CD14-positive monocyte (primary cell): ENCODE results near the gene ZNF592. TPM values are rescaled to one million over a fixed set of nuclear protein-coding genes. Genes with fewer than 3 reads are reported as not detected.

Experiments
- DNase-seq, 3 donors: peaks; one replicate each; pipeline ENCODE4 v3.0.0-alpha.2; 2011 to 2022
- H2AFZ ChIP-seq: 2 replicates; pipeline ENCODE4 v1.6.0; 2012; ENCODE audit warnings: mild to moderate bottlenecking, low read depth, low read length, inconsistent platforms; ENCODE audit not compliant: insufficient read depth, poor library complexity, severe bottlenecking
- H3K27ac ChIP-seq, 2 donors: 1 replicate in 1 of 2; 2 replicates in 1 of 2; pipeline ENCODE4 v1.5.1; 2012 to 2013; ENCODE audit warnings: low read length in 2 of 2, control low read depth in 1 of 2, inconsistent platforms in 1 of 2, low read depth in 1 of 2, mild to moderate bottlenecking in 1 of 2
- H3K27me3 ChIP-seq, 2 donors: one replicate each; pipeline versions ENCODE4 v1.6.0 to v1.6.1; 2011 to 2013; ENCODE audit warnings: low read length in 2 of 2; ENCODE audit not compliant: control insufficient read depth in 2 of 2, insufficient read depth in 2 of 2
- H3K36me3 ChIP-seq, 2 donors: replicated peaks in 1 of 2; 1 replicate in 1 of 2; 2 replicates in 1 of 2; pipeline versions ENCODE4 v1.5.1 to v1.6.1; 2012 to 2013; ENCODE audit warnings: low read length in 2 of 2, control low read depth in 1 of 2, inconsistent platforms in 1 of 2, mild to moderate bottlenecking in 1 of 2; ENCODE audit not compliant: insufficient read depth in 2 of 2, control insufficient read depth in 1 of 2
- H3K4me1 ChIP-seq, 2 donors: 1 replicate in 1 of 2; 2 replicates in 1 of 2; pipeline versions ENCODE4 v1.5.1 to v1.6.1; 2012 to 2013; ENCODE audit warnings: low read length in 2 of 2, control low read depth in 1 of 2, inconsistent platforms in 1 of 2, mild to moderate bottlenecking in 1 of 2, moderate library complexity in 1 of 2; ENCODE audit not compliant: insufficient read depth in 2 of 2, control insufficient read depth in 1 of 2
- H3K4me2 ChIP-seq: replicated peaks from 2 replicates; pipeline ENCODE3; 2012; ENCODE audit warnings: low read length, moderate library complexity, mild to moderate bottlenecking; ENCODE audit not compliant: poor library complexity, severe bottlenecking; ENCODE audit errors: extremely low read depth
- H3K4me3 ChIP-seq, 3 experiments: fragments of 200-600 bp in 1 of 3; sonication (generic) in 1 of 3; replicated peaks in 1 of 3; 1 replicate in 2 of 3; 2 replicates in 1 of 3; pipeline ENCODE4 v1.5.1; 2011 to 2013; ENCODE audit warnings: low read length in 3 of 3, mild to moderate bottlenecking in 3 of 3, control low read depth in 2 of 3, low read depth in 2 of 3, inconsistent platforms in 1 of 3, moderate library complexity in 1 of 3
- H3K79me2 ChIP-seq: 2 replicates; pipeline ENCODE4 v1.6.0; 2012; ENCODE audit warnings: mild to moderate bottlenecking, control low read depth, inconsistent platforms, low read length, moderate library complexity; ENCODE audit not compliant: insufficient read depth
- H3K9ac ChIP-seq: 2 replicates; pipeline ENCODE4 v1.6.0; 2017; ENCODE audit warnings: low read length, mild to moderate bottlenecking; ENCODE audit not compliant: insufficient read depth, poor library complexity, severe bottlenecking
- H3K9me3 ChIP-seq, 2 donors: replicated peaks in 1 of 2; 1 replicate in 1 of 2; 2 replicates in 1 of 2; pipeline versions ENCODE4 v1.5.1 to v1.6.1; 2012 to 2013; ENCODE audit warnings: low read length in 2 of 2, control low read depth in 1 of 2; ENCODE audit not compliant: control insufficient read depth in 1 of 2, insufficient read depth in 1 of 2
- H4K20me1 ChIP-seq: 2 replicates; pipeline ENCODE4 v1.6.0; 2012; ENCODE audit warnings: mild to moderate bottlenecking, low read length, control low read depth, moderate library complexity; ENCODE audit not compliant: insufficient read depth
- H3K27ac Mint-ChIP-seq, 7 donors: one replicate each; pipeline ENCODE4 v1.8.0; 2020; ENCODE audit warnings: mild to moderate bottlenecking in 7 of 7, mixed read lengths in 7 of 7, moderate library complexity in 6 of 7, inconsistent platforms in 2 of 7
- H3K27me3 Mint-ChIP-seq, 3 donors: one replicate each; pipeline ENCODE4 v1.8.0; 2021 to 2022; ENCODE audit warnings: low read depth in 3 of 3, mild to moderate bottlenecking in 3 of 3, mixed read lengths in 3 of 3, moderate library complexity in 3 of 3, inconsistent platforms in 1 of 3
- H3K36me3 Mint-ChIP-seq, 2 donors: one replicate each; pipeline ENCODE4 v1.8.0; 2020; ENCODE audit warnings: mixed read lengths in 2 of 2, inconsistent platforms in 1 of 2, mild to moderate bottlenecking in 1 of 2
- H3K4me1 Mint-ChIP-seq: one replicate; pipeline ENCODE4 v1.8.0; 2020; ENCODE audit warnings: mild to moderate bottlenecking, mixed read lengths
- H3K4me3 Mint-ChIP-seq, 2 donors: one replicate each; pipeline ENCODE4 v1.8.0; 2020; ENCODE audit warnings: mild to moderate bottlenecking in 2 of 2, mixed read lengths in 2 of 2, moderate library complexity in 1 of 2
- H3K9me3 Mint-ChIP-seq, 7 donors: one replicate each; pipeline ENCODE4 v1.8.0; 2020 to 2022; ENCODE audit warnings: mixed read lengths in 7 of 7, mild to moderate bottlenecking in 6 of 7, moderate library complexity in 6 of 7, inconsistent platforms in 2 of 7
- WGBS: methylation state at CpG from one replicate; pipeline ENCODE4 v1.1.5; 2013; ENCODE audit warnings: missing lambda C conversion rate; ENCODE audit not compliant: insufficient coverage; 5-methylcytosine and 5-hydroxymethylcytosine counted together
- intact Hi-C, 2 donors: fragments of 100-400 bp; cut with micrococcal nuclease; formaldehyde crosslinking; loops; one replicate each; pipeline versions ENCODE4 v1.15.0 to v1.15.1; 2023
- polyA plus RNA-seq, 3 donors: library from polyadenylated mRNA; depleted of rRNA in 1 of 3; unstranded in 2 of 3; stranded (reverse) in 1 of 3; fragments of 300-500 nt in 2 of 3; fragments of >200 nt in 1 of 3; fragmentation: Illumina TruSeq in 2 of 3; gene quantifications; 1 replicate in 2 of 3; 2 replicates in 1 of 3; pipeline ENCODE4 v1.2.3, GENCODE V29; 2012 to 2021
- TF ChIP-seq, protein P1 (sequence below): fragments of 200-600 bp; IDR thresholded peaks from one replicate; pipeline ENCODE4 v1.8.0; 2022; ENCODE audit warnings: antibody characterized with exemption, mild to moderate bottlenecking

The ZNF592 gene
- polyA plus RNA-seq, 3 donors: 2.8 to 43.6 (median 5.0) TPM

DNA sequence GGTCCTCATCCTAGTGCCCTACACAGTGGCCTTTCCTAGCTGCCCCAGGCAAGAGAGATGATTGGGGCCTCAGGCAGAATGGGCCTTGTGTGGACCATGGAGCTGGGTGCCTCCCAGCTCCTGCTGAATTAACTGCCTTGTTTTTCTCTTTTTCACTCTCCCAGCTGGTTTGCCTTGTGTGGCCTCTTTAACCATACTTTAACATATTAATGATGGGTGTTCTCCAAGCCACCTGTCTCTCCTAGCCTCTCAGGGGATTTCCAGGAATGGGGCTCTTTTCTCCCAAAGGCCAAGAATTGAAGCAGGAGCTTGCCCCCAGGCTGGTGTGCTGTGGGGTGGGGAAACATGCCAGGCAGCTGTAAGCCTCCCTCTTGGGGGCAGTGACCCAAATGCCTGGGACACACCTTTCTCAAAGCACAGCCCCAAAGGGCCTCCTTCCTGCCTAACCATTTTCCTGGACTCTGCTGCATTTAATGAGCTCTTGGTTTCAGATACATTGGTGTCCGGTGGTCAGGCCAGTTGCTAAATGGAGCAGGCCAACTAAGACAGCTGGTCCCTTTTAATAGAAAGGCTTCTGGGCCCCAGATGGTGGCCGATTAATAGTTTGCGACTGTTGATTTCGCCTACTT, 74.4 kb downstream of the ZNF592 start:
- H3K36me3 Mint-ChIP-seq: no peaks in the 10 kb centered on the region
- no peak overlapping the region for H3K4me2 ChIP-seq
- no peaks in the 10 kb centered on the region for H3K9me3 ChIP-seq
- no peak overlapping the region for H3K9ac ChIP-seq
- H3K36me3 ChIP-seq: no peaks in the 10 kb centered on the region
- H3K27me3 ChIP-seq: no peaks in the 10 kb centered on the region
- peaks cover 0 to 3% of the 10 kb centered on the region in 2 donors for H3K4me1 ChIP-seq
- no peak for DNase-seq
- no peaks in the 10 kb centered on the region for H3K79me2 ChIP-seq
- TF ChIP-seq, protein P1, sequence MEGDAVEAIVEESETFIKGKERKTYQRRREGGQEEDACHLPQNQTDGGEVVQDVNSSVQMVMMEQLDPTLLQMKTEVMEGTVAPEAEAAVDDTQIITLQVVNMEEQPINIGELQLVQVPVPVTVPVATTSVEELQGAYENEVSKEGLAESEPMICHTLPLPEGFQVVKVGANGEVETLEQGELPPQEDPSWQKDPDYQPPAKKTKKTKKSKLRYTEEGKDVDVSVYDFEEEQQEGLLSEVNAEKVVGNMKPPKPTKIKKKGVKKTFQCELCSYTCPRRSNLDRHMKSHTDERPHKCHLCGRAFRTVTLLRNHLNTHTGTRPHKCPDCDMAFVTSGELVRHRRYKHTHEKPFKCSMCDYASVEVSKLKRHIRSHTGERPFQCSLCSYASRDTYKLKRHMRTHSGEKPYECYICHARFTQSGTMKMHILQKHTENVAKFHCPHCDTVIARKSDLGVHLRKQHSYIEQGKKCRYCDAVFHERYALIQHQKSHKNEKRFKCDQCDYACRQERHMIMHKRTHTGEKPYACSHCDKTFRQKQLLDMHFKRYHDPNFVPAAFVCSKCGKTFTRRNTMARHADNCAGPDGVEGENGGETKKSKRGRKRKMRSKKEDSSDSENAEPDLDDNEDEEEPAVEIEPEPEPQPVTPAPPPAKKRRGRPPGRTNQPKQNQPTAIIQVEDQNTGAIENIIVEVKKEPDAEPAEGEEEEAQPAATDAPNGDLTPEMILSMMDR: no peak
- no peak overlapping the region for H3K27ac ChIP-seq
- no peaks in the 10 kb centered on the region for H4K20me1 ChIP-seq
- H3K27me3 Mint-ChIP-seq: peaks cover 5 to 9% (median 6%) of the 10 kb centered on the region in 3 donors
- no peak overlapping the region for H2AFZ ChIP-seq
- 95% methylated on average over 4 of the region's 4 CpGs for WGBS
- H3K27ac Mint-ChIP-seq: no peak overlapping the region
- intact Hi-C loops: no loop called here
- no peaks in the 10 kb centered on the region for H3K9me3 Mint-ChIP-seq
- no peak overlapping the region for H3K4me3 Mint-ChIP-seq
- H3K4me3 ChIP-seq: no peak overlapping the region
- H3K4me1 Mint-ChIP-seq: peaks cover 7% of the 10 kb centered on the region

DNA sequence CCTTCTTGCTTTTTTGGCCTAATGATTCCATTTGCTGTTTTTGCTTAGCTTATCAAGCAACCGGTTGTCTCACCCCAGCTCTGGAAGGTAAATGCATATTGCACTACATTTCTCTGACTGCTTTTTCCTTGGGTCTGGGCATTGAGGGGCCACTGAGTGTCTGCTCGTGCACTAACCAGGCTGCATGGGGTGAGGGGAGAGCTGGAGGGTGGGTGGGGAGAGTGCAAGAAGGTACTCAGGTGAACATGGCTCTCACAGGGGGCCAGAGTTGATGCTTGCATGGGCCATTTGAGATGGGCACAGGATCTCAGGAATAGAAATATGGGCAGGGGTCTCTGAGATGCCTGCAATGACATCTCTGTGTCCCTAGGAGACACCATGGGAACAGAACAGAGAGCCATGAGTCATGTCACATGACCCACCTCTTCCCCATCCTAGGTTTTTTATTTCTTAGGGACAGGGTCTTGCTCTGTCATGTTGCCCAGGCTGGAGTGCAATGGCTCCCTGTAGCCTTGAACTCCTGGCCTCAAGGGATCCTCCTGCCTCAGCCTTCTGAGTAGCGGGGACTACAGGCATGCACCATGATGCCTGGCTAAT, 75.0 kb downstream of the ZNF592 start:
- H2AFZ ChIP-seq: no peak overlapping the region
- Mint-ChIP-seq H3K27ac (no peak overlapping the region), H3K4me1 (peaks cover 3% of the 10 kb centered on the region), H3K9me3 (no peaks in the 10 kb centered on the region), H3K4me3 (no peak overlapping the region), H3K27me3 (peaks cover 1 to 7% (median 4%) of the 10 kb centered on the region in 3 donors), H3K36me3 (no peaks in the 10 kb centered on the region)
- H3K9me3 ChIP-seq: no peaks in the 10 kb centered on the region
- no peaks in the 10 kb centered on the region for H4K20me1 ChIP-seq
- no peaks in the 10 kb centered on the region for H3K36me3 ChIP-seq
- H3K27ac ChIP-seq: no peak overlapping the region
- H3K27me3 ChIP-seq: no peaks in the 10 kb centered on the region
- H3K4me3 ChIP-seq: no peak overlapping the region
- WGBS: 83% methylated on average over 2 of the region's 3 CpGs
- intact Hi-C loops: no loop called here
- H3K4me1 ChIP-seq: peaks cover 0 to 2% of the 10 kb centered on the region in 2 donors
- DNase-seq: no peak
- no peak overlapping the region for H3K4me2 ChIP-seq
- TF ChIP-seq, protein P1: no peak
- H3K79me2 ChIP-seq: no peaks in the 10 kb centered on the region
- H3K9ac ChIP-seq: no peak overlapping the region
